Left ventricle myocardium inferior (tissue), 1 donor: ENCODE measurements around the gene DIAPH2. TPM values are rescaled to one million over a fixed set of nuclear protein-coding genes. Genes with fewer than 3 reads are reported as not detected.

ENCODE experiments used
- DNase-seq: peaks from one replicate; pipeline ENCODE4 v3.0.0-alpha.2; 2020
- H3K27ac ChIP-seq: fragments of 200-600 bp; replicated peaks from 2 replicates; pipeline ENCODE4 v1.8.0; 2021
- H3K27me3 ChIP-seq: fragments of 200-600 bp; 2 replicates; pipeline ENCODE4 v1.8.0; 2021; ENCODE audit warnings: low read depth
- H3K36me3 ChIP-seq: fragments of 200-600 bp; 2 replicates; pipeline ENCODE4 v1.8.0; 2021
- H3K4me1 ChIP-seq: fragments of 200-600 bp; 2 replicates; pipeline ENCODE4 v1.8.0; 2021
- H3K4me3 ChIP-seq: fragments of 200-600 bp; 2 replicates; pipeline ENCODE4 v1.8.0; 2021; ENCODE audit warnings: mild to moderate bottlenecking, moderate library complexity
- H3K9me3 ChIP-seq: fragments of 200-600 bp; replicated peaks from 2 replicates; pipeline ENCODE4 v1.8.0; 2021
- CTCF ChIP-seq: fragments of 200-600 bp; IDR thresholded peaks from 2 replicates; pipeline ENCODE4 v1.8.0; 2021; ENCODE audit warnings: antibody characterized with exemption, mild to moderate bottlenecking, borderline replicate concordance
- intact Hi-C: fragments of 100-400 bp; cut with micrococcal nuclease; formaldehyde crosslinking; loops from one replicate; pipeline ENCODE4 v1.11.0; 2022
- total RNA-seq: library from RNA; stranded (reverse); fragmentation: NEBNext Ultra II Directional; extraction: Animal tissue kit (Norgen Biotek cat#: 25700); gene quantifications from one replicate; pipeline ENCODE4 v1.2.1, GENCODE V29; 2021
- donor health status: DM: no; HTN: yes; CAD: no; lungs with severe emphysema.

Gene DIAPH2
- total RNA-seq, 1 donor from 2014 or later, result 9.3 TPM

- no peak for TF ChIP-seq CTCF
- Histone ChIP-seq H3K27ac (no peak overlapping the region), H3K36me3 (no peaks in the 10 kb centered on the region), H3K27me3 (no peaks in the 10 kb centered on the region), H3K4me3 (no peak overlapping the region), H3K9me3 (no peaks in the 10 kb centered on the region), H3K4me1 (no peaks in the 10 kb centered on the region)
- DNase-seq, result no peak
- intact Hi-C loops, result no loop called here
These were observed 139.5 kb downstream of the DIAPH2 start for GRCh38 chrX:96824166-96824565.

GRCh38 chrX:96833333-96833732 is 148.7 kb downstream of the DIAPH2 start:
- intact Hi-C loops, result no loop called here
- TF ChIP-seq CTCF, result no peak
- H3K4me3 ChIP-seq, result no peak overlapping the region
- H3K27me3 ChIP-seq, result no peaks in the 10 kb centered on the region
- no peaks in the 10 kb centered on the region for H3K4me1 ChIP-seq
- H3K9me3 ChIP-seq, result no peaks in the 10 kb centered on the region
- no peak overlapping the region for H3K27ac ChIP-seq
- no peaks in the 10 kb centered on the region for H3K36me3 ChIP-seq
- no peak for DNase-seq

GRCh38 chrX:96834137-96834536 is 149.5 kb downstream of the DIAPH2 start:
- H3K27ac ChIP-seq, result no peak overlapping the region
- H3K9me3 ChIP-seq, result no peaks in the 10 kb centered on the region
- no peaks in the 10 kb centered on the region for H3K4me1 ChIP-seq
- no peak for TF ChIP-seq CTCF
- H3K36me3 ChIP-seq, result no peaks in the 10 kb centered on the region
- intact Hi-C loops, result no loop called here
- no peak for DNase-seq
- H3K27me3 ChIP-seq, result no peaks in the 10 kb centered on the region
- H3K4me3 ChIP-seq, result no peak overlapping the region

- TF ChIP-seq CTCF, result no peak
- no peaks in the 10 kb centered on the region for H3K27me3 ChIP-seq
- H3K9me3 ChIP-seq, result no peaks in the 10 kb centered on the region
- H3K36me3 ChIP-seq, result no peaks in the 10 kb centered on the region
- no peak for DNase-seq
- no peak overlapping the region for H3K27ac ChIP-seq
- no peaks in the 10 kb centered on the region for H3K4me1 ChIP-seq
- intact Hi-C loops, result no loop called here
- H3K4me3 ChIP-seq, result no peak overlapping the region
These were observed 151.1 kb downstream of the DIAPH2 start for GRCh38 chrX:96835660-96836289.

- H3K27ac ChIP-seq, result no peak overlapping the region
- H3K4me3 ChIP-seq, result no peak overlapping the region
- H3K36me3 ChIP-seq, result no peaks in the 10 kb centered on the region
- no peak for DNase-seq
- H3K4me1 ChIP-seq, result no peaks in the 10 kb centered on the region
- no peak for TF ChIP-seq CTCF
- no peaks in the 10 kb centered on the region for H3K27me3 ChIP-seq
- intact Hi-C loops, result no loop called here
- H3K9me3 ChIP-seq, result no peaks in the 10 kb centered on the region
These were observed 153.2 kb downstream of the DIAPH2 start for GRCh38 chrX:96837808-96838207.

- Histone ChIP-seq H3K4me3 (no peak overlapping the region), H3K27ac (no peak overlapping the region), H3K4me1 (no peaks in the 10 kb centered on the region), H3K9me3 (no peaks in the 10 kb centered on the region), H3K27me3 (no peaks in the 10 kb centered on the region), H3K36me3 (no peaks in the 10 kb centered on the region)
- no peak for TF ChIP-seq CTCF
- intact Hi-C loops, result no loop called here
- no peak for DNase-seq
These were observed 153.9 kb downstream of the DIAPH2 start for GRCh38 chrX:96838537-96838936.
